MM.1S (cell line): ENCODE results near the gene CAB39.

Experiments
- DNase-seq: peaks from one replicate; pipeline ENCODE4 v3.0.0-alpha.2; 2015
- H2AFZ ChIP-seq: fragments of 300-600 bp; sonication (generic); 2 replicates; pipeline ENCODE4 v1.6.0; 2016; ENCODE audit warnings: antibody characterized with exemption, low read length
- H3F3A ChIP-seq: fragments of 300-600 bp; sonication (generic); 2 replicates; pipeline ENCODE4 v1.6.1; 2016; ENCODE audit warnings: mild to moderate bottlenecking, antibody characterized with exemption, low read length, moderate library complexity, mixed read lengths; ENCODE audit not compliant: insufficient read depth
- H3K27ac ChIP-seq: fragments of 300-600 bp; sonication (generic); 2 replicates; pipeline ENCODE4 v1.5.1; 2016; ENCODE audit warnings: mild to moderate bottlenecking, low read length
- H3K27me3 ChIP-seq: fragments of 300-600 bp; sonication (generic); replicated peaks from 2 replicates; pipeline ENCODE4 v1.6.0; 2016; ENCODE audit warnings: low read length; ENCODE audit not compliant: insufficient read depth
- H3K36me3 ChIP-seq: fragments of 300-600 bp; sonication (generic); replicated peaks from 2 replicates; pipeline ENCODE4 v1.6.1; 2016; ENCODE audit warnings: mild to moderate bottlenecking, low read length, mixed read lengths; ENCODE audit not compliant: insufficient read depth
- H3K4me1 ChIP-seq: fragments of 300-600 bp; sonication (generic); 2 replicates; pipeline ENCODE4 v1.6.1; 2016; ENCODE audit warnings: low read length, mixed read lengths
- H3K4me2 ChIP-seq: fragments of 300-600 bp; sonication (generic); 2 replicates; pipeline ENCODE4 v1.6.0; 2016; ENCODE audit warnings: low read depth, low read length
- H3K4me3 ChIP-seq: fragments of 300-600 bp; sonication (generic); 2 replicates; pipeline ENCODE4 v1.5.1; 2016; ENCODE audit warnings: low read length, mixed read lengths
- H3K79me2 ChIP-seq: fragments of 300-600 bp; sonication (generic); 2 replicates; pipeline ENCODE4 v1.6.1; 2016; ENCODE audit warnings: mixed run types, low read length, mixed read lengths
- H3K9ac ChIP-seq: fragments of 300-600 bp; sonication (generic); 2 replicates; pipeline ENCODE4 v1.6.1; 2016; ENCODE audit warnings: low read length, mixed read lengths
- H3K9me2 ChIP-seq: fragments of 300-600 bp; sonication (generic); replicated peaks from 2 replicates; pipeline ENCODE4 v1.6.1; 2016; ENCODE audit warnings: mild to moderate bottlenecking, low read length, mixed read lengths; ENCODE audit not compliant: insufficient read depth
- H3K9me3 ChIP-seq: fragments of 300-600 bp; sonication (generic); replicated peaks from 2 replicates; pipeline ENCODE4 v1.6.1; 2016; ENCODE audit warnings: mild to moderate bottlenecking, low read length, mixed read lengths; ENCODE audit not compliant: insufficient read depth
- H4K20me1 ChIP-seq: fragments of 300-600 bp; sonication (generic); 2 replicates; pipeline ENCODE4 v1.6.1; 2016; ENCODE audit warnings: mild to moderate bottlenecking, low read length, moderate library complexity, mixed read lengths; ENCODE audit not compliant: insufficient read depth
- EZH2 ChIP-seq: fragments of 300-600 bp; sonication (generic); optimal IDR thresholded peaks from 2 replicates; pipeline ENCODE3; 2017; ENCODE audit warnings: low read depth, mild to moderate bottlenecking, antibody characterized with exemption, low read length, mixed read lengths
- EZH2phosphoT487 ChIP-seq: fragments of 300-600 bp; sonication (generic); IDR thresholded peaks from 2 replicates; pipeline ENCODE4 v1.6.1; 2018; ENCODE audit warnings: antibody characterized with exemption, low read length
- TF ChIP-seq, protein P1 (sequence below): fragments of 300-600 bp; sonication (generic); IDR thresholded peaks from 2 replicates; pipeline ENCODE4 v1.5.1; 2016; ENCODE audit warnings: antibody characterized with exemption, low read length, mixed read lengths

Gene CAB39

DNA sequence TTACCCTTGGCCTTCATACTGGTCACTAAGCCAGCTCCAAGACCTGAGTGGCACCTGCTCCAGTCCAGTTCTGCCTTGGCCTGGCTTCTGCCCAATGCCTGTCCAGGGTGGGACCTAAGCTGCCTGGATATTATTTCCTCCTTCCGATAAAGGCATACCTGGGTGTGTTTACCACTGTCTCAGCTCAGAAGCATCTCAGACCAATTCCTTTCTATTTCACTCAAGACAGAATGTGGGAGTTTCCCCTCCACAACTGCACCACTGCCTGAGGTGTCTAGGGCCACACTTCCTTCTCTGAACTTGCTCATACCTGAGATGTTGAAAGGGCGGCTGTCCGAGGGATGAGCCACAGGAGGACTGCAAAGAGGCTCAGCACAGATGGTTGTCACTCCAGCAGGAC, 18.4 kb upstream of the CAB39 start:
- H3K4me2 ChIP-seq = no peak overlapping the region

DNA sequence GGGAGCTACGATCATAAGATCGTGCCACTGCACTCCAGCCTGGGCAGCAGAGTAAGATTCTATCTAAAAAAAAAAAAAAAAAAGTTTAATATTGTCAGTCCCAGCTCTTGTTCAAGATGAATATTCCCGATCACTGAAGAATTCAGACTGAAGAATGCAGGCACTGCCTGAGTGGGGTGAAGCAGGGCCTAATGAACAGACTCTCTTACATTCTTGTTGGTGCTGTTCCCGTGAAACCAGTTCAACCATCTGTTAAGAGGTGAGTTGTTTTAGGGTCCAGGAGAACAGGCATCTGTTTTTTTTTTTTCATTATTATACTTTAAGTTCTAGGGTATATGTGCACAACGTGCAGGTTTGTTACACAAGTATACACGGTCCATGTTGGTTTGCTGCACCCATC, 17.1 kb upstream of the CAB39 start:
- H4K20me1 ChIP-seq = no peaks in the 10 kb centered on the region
- H3K79me2 ChIP-seq = no peaks in the 10 kb centered on the region
- H3K4me1 ChIP-seq = no peaks in the 10 kb centered on the region
- H2AFZ ChIP-seq = no peak overlapping the region
- H3K4me3 ChIP-seq = no peak overlapping the region
- H3K9me3 ChIP-seq = no peaks in the 10 kb centered on the region
- no peaks in the 10 kb centered on the region for H3F3A ChIP-seq
- TF ChIP-seq, protein P1, sequence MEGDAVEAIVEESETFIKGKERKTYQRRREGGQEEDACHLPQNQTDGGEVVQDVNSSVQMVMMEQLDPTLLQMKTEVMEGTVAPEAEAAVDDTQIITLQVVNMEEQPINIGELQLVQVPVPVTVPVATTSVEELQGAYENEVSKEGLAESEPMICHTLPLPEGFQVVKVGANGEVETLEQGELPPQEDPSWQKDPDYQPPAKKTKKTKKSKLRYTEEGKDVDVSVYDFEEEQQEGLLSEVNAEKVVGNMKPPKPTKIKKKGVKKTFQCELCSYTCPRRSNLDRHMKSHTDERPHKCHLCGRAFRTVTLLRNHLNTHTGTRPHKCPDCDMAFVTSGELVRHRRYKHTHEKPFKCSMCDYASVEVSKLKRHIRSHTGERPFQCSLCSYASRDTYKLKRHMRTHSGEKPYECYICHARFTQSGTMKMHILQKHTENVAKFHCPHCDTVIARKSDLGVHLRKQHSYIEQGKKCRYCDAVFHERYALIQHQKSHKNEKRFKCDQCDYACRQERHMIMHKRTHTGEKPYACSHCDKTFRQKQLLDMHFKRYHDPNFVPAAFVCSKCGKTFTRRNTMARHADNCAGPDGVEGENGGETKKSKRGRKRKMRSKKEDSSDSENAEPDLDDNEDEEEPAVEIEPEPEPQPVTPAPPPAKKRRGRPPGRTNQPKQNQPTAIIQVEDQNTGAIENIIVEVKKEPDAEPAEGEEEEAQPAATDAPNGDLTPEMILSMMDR = no peak
- TF ChIP-seq EZH2 (no peak), EZH2phosphoT487 (no peak)
- no peaks in the 10 kb centered on the region for H3K27me3 ChIP-seq
- no peak overlapping the region for H3K4me2 ChIP-seq
- no peak for DNase-seq
- no peaks in the 10 kb centered on the region for H3K36me3 ChIP-seq
- no peaks in the 10 kb centered on the region for H3K9me2 ChIP-seq
- no peak overlapping the region for H3K27ac ChIP-seq
- no peak overlapping the region for H3K9ac ChIP-seq

More for the DNA sequence above, 18.4 kb upstream of the CAB39 start:
- Histone ChIP-seq H3K9me3 (no peaks in the 10 kb centered on the region), H2AFZ (no peak overlapping the region), H3K4me1 (no peaks in the 10 kb centered on the region), H3K79me2 (no peaks in the 10 kb centered on the region), H3K9me2 (no peaks in the 10 kb centered on the region), H3K9ac (no peak overlapping the region), H3K27me3 (no peaks in the 10 kb centered on the region), H3K36me3 (no peaks in the 10 kb centered on the region), H4K20me1 (no peaks in the 10 kb centered on the region), H3K27ac (no peak overlapping the region), H3K4me3 (no peak overlapping the region), H3F3A (no peaks in the 10 kb centered on the region)
- TF ChIP-seq, protein P1 = no peak
- DNase-seq = no peak

DNA sequence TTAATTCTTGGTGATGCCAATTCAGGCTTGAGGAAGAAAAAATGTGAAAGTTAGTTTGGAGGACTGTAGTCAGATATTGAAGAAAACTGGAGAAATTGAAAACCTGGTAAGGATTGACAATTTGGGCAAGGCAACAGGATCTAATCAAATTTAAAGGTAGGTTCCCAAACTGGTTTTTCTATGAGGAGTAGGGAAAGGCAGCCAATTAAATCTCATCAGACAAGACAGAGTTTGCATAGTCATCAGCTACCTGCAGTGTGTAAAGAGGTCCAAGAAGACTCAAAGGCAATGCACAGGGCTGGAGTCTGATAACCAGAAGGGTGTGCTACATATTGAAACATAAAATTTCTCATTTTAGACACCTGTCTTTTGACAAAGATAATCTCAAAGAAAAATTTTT, 16.0 kb upstream of the CAB39 start:
- H3K36me3 ChIP-seq = no peaks in the 10 kb centered on the region
- no peak overlapping the region for H3K27ac ChIP-seq
- no peak for DNase-seq
- H4K20me1 ChIP-seq = no peaks in the 10 kb centered on the region
- H3K4me2 ChIP-seq = no peak overlapping the region
- TF ChIP-seq EZH2 (no peak), EZH2phosphoT487 (no peak)
- TF ChIP-seq, protein P1 = no peak
- H3K4me1 ChIP-seq = no peaks in the 10 kb centered on the region
- no peaks in the 10 kb centered on the region for H3K27me3 ChIP-seq
- no peak overlapping the region for H3K4me3 ChIP-seq
- H3K79me2 ChIP-seq = no peaks in the 10 kb centered on the region
- no peaks in the 10 kb centered on the region for H3K9me3 ChIP-seq
- H3K9me2 ChIP-seq = no peaks in the 10 kb centered on the region
- no peak overlapping the region for H2AFZ ChIP-seq
- no peaks in the 10 kb centered on the region for H3F3A ChIP-seq
- no peak overlapping the region for H3K9ac ChIP-seq
